GM12878 (cell line): ENCODE measurements around the gene MALSU1. TPM values are rescaled to one million over a fixed set of nuclear protein-coding genes. Genes with fewer than 3 reads are reported as not detected.

Source experiments
- ATAC-seq: fragments of 200-7000 bp; cut with Tn5 transposase; 3 replicates; pipeline ENCODE4 v1.9.1; 2020; ENCODE audit warnings: mild to moderate bottlenecking, moderate library complexity
- BruUV-seq: library from RNA; stranded (reverse); fragments of 400-500 nt; replicated peaks from 2 replicates; lab custom pipeline; 2021; lab: Mats Ljungman, UMichigan
- CTCF ChIA-PET: fragments of 300-600 bp; sonication (Branson Sonifier 250); formaldehyde crosslinking; extraction: SDS; loops from one replicate; lab custom pipeline; 2021; ENCODE audit warnings: inconsistent platforms; lab: Yijun Ruan, JAX
- POLR2A ChIA-PET: fragments of 350-600 bp; formaldehyde crosslinking; extraction: SDS; loops from one replicate; lab custom pipeline; 2021; ENCODE audit warnings: inconsistent platforms; lab: Charles Lee
- RAD21 ChIA-PET: fragments of 300-600 bp; sonication (Branson Sonifier 250); formaldehyde crosslinking; loops from one replicate; lab custom pipeline; 2023; ENCODE audit warnings: antibody characterized with exemption; ENCODE audit not compliant: unreplicated experiment; lab: Charles Lee
- SMC1A ChIA-PET: fragments of 300-600 bp; sonication (Branson Sonifier 250); formaldehyde crosslinking; loops from one replicate; lab custom pipeline; 2023; ENCODE audit not compliant: unreplicated experiment, uncharacterized antibody; lab: Charles Lee
- DNase-seq: peaks from one replicate; pipeline ENCODE4 v3.0.0-alpha.2; 2011; ENCODE audit warnings: low read depth, low spot score
- FAIRE-seq: peaks from 3 replicates; lab custom pipeline; 2011; peaks lifted over from hg19 to GRCh38; lab: Jason Lieb, UNC
- H2AFZ ChIP-seq: 2 replicates; pipeline ENCODE4 v1.6.0; 2011; ENCODE audit warnings: low read depth, low read length, control low read depth; ENCODE audit not compliant: control insufficient read depth
- H3K27ac ChIP-seq: 2 replicates; pipeline ENCODE4 v1.5.1; 2011; ENCODE audit warnings: control low read depth; ENCODE audit not compliant: control insufficient read depth, insufficient read depth
- H3K27me3 ChIP-seq, 2 experiments: replicated peaks in 1 of 2; 2 replicates each; pipeline versions ENCODE4 v1.6.0 to v1.6.1; 2011; ENCODE audit warnings: low read length in 1 of 2; ENCODE audit not compliant: control insufficient read depth in 2 of 2, insufficient read depth in 2 of 2
- H3K36me3 ChIP-seq, 2 experiments: 2 replicates each; pipeline ENCODE4 v1.5.1; 2011; ENCODE audit warnings: low read length in 1 of 2; ENCODE audit not compliant: control insufficient read depth in 2 of 2, insufficient read depth in 2 of 2
- H3K4me1 ChIP-seq: 2 replicates; pipeline ENCODE4 v1.6.1; 2011; ENCODE audit warnings: mild to moderate bottlenecking, low read length, moderate library complexity, mixed read lengths; ENCODE audit not compliant: control insufficient read depth, insufficient read depth
- H3K4me2 ChIP-seq: 2 replicates; pipeline ENCODE4 v1.6.0; 2011; ENCODE audit warnings: control low read depth; ENCODE audit not compliant: control insufficient read depth, insufficient read depth
- H3K4me3 ChIP-seq: fragments of 200-600 bp; sonication (generic); 2 replicates; pipeline ENCODE4 v1.5.1; 2016
- H3K79me2 ChIP-seq: 2 replicates; pipeline ENCODE4 v1.6.0; 2011; ENCODE audit warnings: low read length; ENCODE audit not compliant: control insufficient read depth, insufficient read depth
- H3K9ac ChIP-seq: 2 replicates; pipeline ENCODE4 v1.8.0; 2011; ENCODE audit warnings: low read length, control low read depth, mixed read lengths; ENCODE audit not compliant: control insufficient read depth, insufficient read depth
- H3K9me3 ChIP-seq: replicated peaks from 3 replicates; pipeline ENCODE4 v1.5.1; 2011; ENCODE audit warnings: mild to moderate bottlenecking, low read length; ENCODE audit not compliant: control insufficient read depth, insufficient read depth
- H4K20me1 ChIP-seq: 2 replicates; pipeline ENCODE4 v1.6.0; 2011; ENCODE audit not compliant: control insufficient read depth, insufficient read depth
- BCLAF1 ChIP-seq: fragments of 450-650 bp; IDR thresholded peaks from 2 replicates; pipeline ENCODE4 v1.6.1; 2017; ENCODE audit warnings: antibody characterized with exemption, mild to moderate bottlenecking, moderate library complexity
- BHLHE40 ChIP-seq, 2 experiments: fragments of 450-650 bp in 1 of 2; IDR thresholded peaks; 2 replicates each; pipeline ENCODE4 v1.6.1; 2011 to 2017; ENCODE audit warnings: low read depth in 2 of 2, borderline replicate concordance in 1 of 2, improper control_type of control experiment in 1 of 2, low read length in 1 of 2, mild to moderate bottlenecking in 1 of 2
- RAD21 ChIP-seq: IDR thresholded peaks from 2 replicates; pipeline ENCODE4 v1.6.1; 2011; ENCODE audit warnings: mild to moderate bottlenecking, low read depth, low read length, moderate library complexity; ENCODE audit not compliant: insufficient read depth
- SMC3 ChIP-seq: IDR thresholded peaks from 2 replicates; pipeline ENCODE4 v1.6.1; 2011; ENCODE audit warnings: low read length, improper control_type of control experiment, borderline replicate concordance
- whole genome bisulfite sequencing: methylation state at CpG from one replicate; pipeline ENCODE4 v1.1.6; 2016; ENCODE audit warnings: low lambda C conversion rate; ENCODE audit not compliant: insufficient replicate concordance, insufficient coverage; ENCODE audit errors: missing lambda C conversion rate; 5-methylcytosine and 5-hydroxymethylcytosine counted together
- in situ Hi-C: fragments of 300-500 bp; cut with MboI; formaldehyde crosslinking; loops from 9 replicates; pipeline ENCODE4 v1.14.3; 2018; ENCODE audit warnings: mixed read lengths
- intact Hi-C: fragments of 100-400 bp; cut with micrococcal nuclease; formaldehyde crosslinking; loops from one replicate; pipeline ENCODE4 v1.14.2; 2022; ENCODE audit not compliant: unreplicated experiment
- polyA plus RNA-seq, 11 experiments: library from polyadenylated mRNA; depleted of rRNA in 4 of 11; unstranded in 6 of 11; stranded (reverse) in 5 of 11; fragments of >200 nt; fragmentation: Nextera tagmentation in 4 of 11; fragmentation: Illumina TruSeq in 1 of 11; extraction: Ambion mirVana in 4 of 11; extraction: Trizol in 1 of 11; gene quantifications; 1 replicate in 1 of 11; 2 replicates in 10 of 11; pipeline versions ENCODE4 v1.2.1 to v1.2.3, GENCODE V29; 2011 to 2016; ENCODE audit warnings: inconsistent platforms in 2 of 11, missing spikeins in 2 of 11, low read depth in 1 of 11
- total RNA-seq, 4 experiments: library from RNA; depleted of rRNA in 3 of 4; stranded (reverse); fragments of >200 nt in 3 of 4; fragmentation: Illumina TruSeq in 1 of 4; extraction: Trizol in 1 of 4; gene quantifications; 2 replicates each; pipeline versions ENCODE4 v1.2.1 to v1.2.3, GENCODE V29; 2013 to 2021
- TF ChIP-seq, protein P1 (sequence below), 3 experiments: IDR thresholded peaks in 2 of 3; conservative IDR thresholded peaks in 1 of 3; 2 replicates each; pipeline ENCODE4 v1.5.1; 2011; ENCODE audit warnings: low read depth in 3 of 3, low read length in 3 of 3, mild to moderate bottlenecking in 3 of 3, control low read depth in 2 of 3, moderate library complexity in 2 of 3, inconsistent platforms in 1 of 3, mixed read lengths in 1 of 3; ENCODE audit not compliant: control insufficient read depth in 2 of 3, insufficient read depth in 1 of 3; ENCODE audit errors: extremely low read depth in 1 of 3

The MALSU1 gene
- total and polyA plus RNA-seq, 10 of the 15 experiments (the other 5 are each of a cell fraction or from before 2014, with no cell fraction given) = 8.5 to 159 (median 73.7) TPM

DNA sequence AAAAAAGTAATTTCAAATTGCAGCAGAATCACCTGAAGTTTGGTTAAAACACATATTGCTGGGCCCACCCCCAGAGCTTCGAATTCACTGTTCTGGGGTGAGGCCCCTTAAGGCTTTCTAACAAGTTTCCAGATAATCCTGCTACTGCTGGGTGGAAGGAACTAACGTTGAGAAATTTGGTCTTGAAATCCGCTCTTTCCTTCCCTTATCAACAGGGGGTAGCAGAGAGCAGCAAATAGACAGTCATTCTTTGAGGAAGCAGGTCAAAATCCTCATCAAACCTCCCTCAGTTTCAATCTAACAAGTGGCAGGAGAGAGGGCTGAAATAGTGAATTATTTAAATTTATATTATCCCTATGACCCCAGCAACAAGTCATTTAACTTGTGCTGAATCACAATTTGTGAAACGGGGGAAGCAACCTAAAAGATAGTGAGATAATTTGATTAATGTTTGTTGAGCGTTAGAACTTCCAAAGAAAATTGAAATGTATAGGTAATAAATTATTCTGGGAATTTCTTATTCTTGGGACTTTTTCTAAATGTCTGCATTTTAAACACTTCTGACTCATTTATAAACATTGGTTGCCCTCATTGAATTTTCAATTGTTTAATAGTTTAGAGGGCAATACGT, 21.7 kb upstream of the MALSU1 start:
- Histone ChIP-seq H3K4me2 (no peak overlapping the region), H3K27ac (no peak overlapping the region), H4K20me1 (no peaks in the 10 kb centered on the region), H3K9me3 (no peaks in the 10 kb centered on the region), H3K79me2 (peaks cover 10% of the 10 kb centered on the region), H3K4me1 (peaks cover 3% of the 10 kb centered on the region; the same call in 1 of the 2 replicates), H3K36me3 (no peaks in the 10 kb centered on the region), H3K9ac (no peak overlapping the region), H2AFZ (peak overlapping the region; percentile 9; the same call in 1 of the 2 replicates), H3K4me3 (no peak overlapping the region), H3K27me3 (no peaks in the 10 kb centered on the region)
- FAIRE-seq (peak; percentile 89), ATAC-seq (peak; percentile 61), DNase-seq (peak; percentile 41)
- in situ Hi-C loops (no loop called here), intact Hi-C loops (no loop called here)
- WGBS = 39% methylated on average over 6 of the region's 6 CpGs
- ChIA-PET RAD21 (interaction anchor here (0.8 to 2.4 kb wide), 9 partner anchors 68 to 434 kb away, joined by 3 to 11 read pairs (median 5); no protein-coding TSS in a partner anchor), POLR2A (interaction anchor here (0.7 to 0.9 kb wide), 2 partner anchors 18 to 115 kb away, joined by 3 to 4 read pairs; no protein-coding TSS in a partner anchor), CTCF (interaction anchor here (0.6 to 7.2 kb wide), 24 partner anchors 8 to 436 kb away, joined by 3 to 77 read pairs (median 6); partner anchors contain the start of genes MALSU1 and NUP42), SMC1A (interaction anchor here (0.5 to 3.0 kb wide), 12 partner anchors 13 to 433 kb away, joined by 3 to 12 read pairs (median 7); partner anchors contain the start of gene STK31)
- BruUV-seq = no TSS peak
- TF ChIP-seq BHLHE40 (IDR thresholded peaks at IDR 0.05; ENCODE audit: borderline replicate concordance in 1 of 2, low read depth in 2 of 2, low read length in 1 of 2) (0 out of 4 replicates have a peak, but pooled peaks of 1 of the 2 experiments have one; percentile 7), RAD21 (peak; percentile 92), SMC3 (peak; percentile 70), BCLAF1 (no peak)
- TF ChIP-seq, protein P1, sequence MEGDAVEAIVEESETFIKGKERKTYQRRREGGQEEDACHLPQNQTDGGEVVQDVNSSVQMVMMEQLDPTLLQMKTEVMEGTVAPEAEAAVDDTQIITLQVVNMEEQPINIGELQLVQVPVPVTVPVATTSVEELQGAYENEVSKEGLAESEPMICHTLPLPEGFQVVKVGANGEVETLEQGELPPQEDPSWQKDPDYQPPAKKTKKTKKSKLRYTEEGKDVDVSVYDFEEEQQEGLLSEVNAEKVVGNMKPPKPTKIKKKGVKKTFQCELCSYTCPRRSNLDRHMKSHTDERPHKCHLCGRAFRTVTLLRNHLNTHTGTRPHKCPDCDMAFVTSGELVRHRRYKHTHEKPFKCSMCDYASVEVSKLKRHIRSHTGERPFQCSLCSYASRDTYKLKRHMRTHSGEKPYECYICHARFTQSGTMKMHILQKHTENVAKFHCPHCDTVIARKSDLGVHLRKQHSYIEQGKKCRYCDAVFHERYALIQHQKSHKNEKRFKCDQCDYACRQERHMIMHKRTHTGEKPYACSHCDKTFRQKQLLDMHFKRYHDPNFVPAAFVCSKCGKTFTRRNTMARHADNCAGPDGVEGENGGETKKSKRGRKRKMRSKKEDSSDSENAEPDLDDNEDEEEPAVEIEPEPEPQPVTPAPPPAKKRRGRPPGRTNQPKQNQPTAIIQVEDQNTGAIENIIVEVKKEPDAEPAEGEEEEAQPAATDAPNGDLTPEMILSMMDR (IDR thresholded peaks at IDR 0.05 in 2 of 3, conservative IDR thresholded peaks at IDR 0.05 in 1 of 3; ENCODE audit: control insufficient read depth in 2 of 3, extremely low read depth in 1 of 3, insufficient read depth in 1 of 3, low read depth in 3 of 3, low read length in 3 of 3) = peak; percentile 82 to 91 (median 90)
